Skeletal muscle satellite cell (primary cell): ENCODE results near the gene ADAMTS2.

Experiments
- H3K27me3 ChIP-seq: 2 replicates; pipeline ENCODE4 v1.7.0; 2013; ENCODE audit warnings: low read length; ENCODE audit not compliant: control insufficient read depth, insufficient read depth
- H3K36me3 ChIP-seq: 2 replicates; pipeline ENCODE4 v1.7.0; 2013; ENCODE audit warnings: mild to moderate bottlenecking, control low read depth, low read length; ENCODE audit not compliant: insufficient read depth
- H3K4me1 ChIP-seq: 2 replicates; pipeline ENCODE4 v1.7.0; 2013; ENCODE audit warnings: low read length; ENCODE audit not compliant: control insufficient read depth, insufficient read depth
- H3K4me2 ChIP-seq: 2 replicates; pipeline ENCODE4 v1.7.0; 2013; ENCODE audit warnings: mild to moderate bottlenecking, low read length
- H3K4me3 ChIP-seq: 2 replicates; pipeline ENCODE4 v1.7.0; 2013; ENCODE audit warnings: low read length
- H3K9ac ChIP-seq: 2 replicates; pipeline ENCODE4 v1.7.0; 2013; ENCODE audit warnings: mild to moderate bottlenecking, low read depth, low read length, moderate library complexity
- H3K9me3 ChIP-seq: replicated peaks from 2 replicates; pipeline ENCODE4 v1.7.0; 2013; ENCODE audit warnings: mild to moderate bottlenecking, control low read depth, low read length

Gene ADAMTS2

GRCh38 chr5:179211068-179211467, 134.2 kb downstream of the ADAMTS2 start:
- H3K4me2 ChIP-seq = no peak overlapping the region
- peaks cover 9% of the 10 kb centered on the region for H3K4me1 ChIP-seq
- H3K9me3 ChIP-seq = no peaks in the 10 kb centered on the region
- H3K27me3 ChIP-seq = no peaks in the 10 kb centered on the region
- no peak overlapping the region for H3K4me3 ChIP-seq
- peaks cover 6% of the 10 kb centered on the region for H3K36me3 ChIP-seq
- no peak overlapping the region for H3K9ac ChIP-seq

DNA sequence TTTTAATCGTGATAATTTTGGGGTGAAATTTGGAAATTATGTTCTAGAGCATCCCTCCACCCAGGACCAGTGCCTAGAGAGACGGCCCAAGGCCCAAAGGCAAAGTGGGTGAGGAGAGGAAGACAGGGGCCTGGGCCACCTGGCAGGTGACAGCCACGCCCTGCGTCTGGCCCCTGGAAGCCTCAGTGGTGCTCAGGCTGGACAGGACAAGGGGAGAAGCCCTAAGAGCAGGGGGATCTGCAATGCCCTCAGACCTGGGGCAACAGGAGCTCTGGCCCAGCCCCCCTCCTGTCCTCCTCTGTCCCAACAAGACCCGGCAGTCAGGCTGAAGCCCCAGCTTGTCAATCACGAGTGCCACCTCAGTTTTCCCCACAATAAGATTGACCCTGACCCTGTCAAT, 134.8 kb downstream of the ADAMTS2 start:
- no peak overlapping the region for H3K4me2 ChIP-seq
- no peaks in the 10 kb centered on the region for H3K27me3 ChIP-seq
- no peak overlapping the region for H3K9ac ChIP-seq
- H3K36me3 ChIP-seq = peaks cover 6% of the 10 kb centered on the region
- peaks cover 9% of the 10 kb centered on the region for H3K4me1 ChIP-seq
- H3K4me3 ChIP-seq = no peak overlapping the region
- H3K9me3 ChIP-seq = no peaks in the 10 kb centered on the region

- Histone ChIP-seq H3K27me3 (no peaks in the 10 kb centered on the region), H3K4me3 (no peak overlapping the region), H3K4me1 (peaks cover 9% of the 10 kb centered on the region), H3K36me3 (peaks cover 12% of the 10 kb centered on the region), H3K9me3 (no peaks in the 10 kb centered on the region), H3K9ac (no peak overlapping the region), H3K4me2 (no peak overlapping the region)
Measured at GRCh38 chr5:179209359-179210150, 135.7 kb downstream of the ADAMTS2 start.

GRCh38 chr5:179208706-179209358, 136.4 kb downstream of the ADAMTS2 start:
- Histone ChIP-seq H3K36me3 (peaks cover 14% of the 10 kb centered on the region), H3K9me3 (no peaks in the 10 kb centered on the region), H3K9ac (no peak overlapping the region), H3K4me1 (peaks cover 9% of the 10 kb centered on the region), H3K27me3 (no peaks in the 10 kb centered on the region), H3K4me2 (no peak overlapping the region), H3K4me3 (no peak overlapping the region)

- Histone ChIP-seq H3K36me3 (peaks cover 19% of the 10 kb centered on the region), H3K4me2 (no peak overlapping the region), H3K9me3 (no peaks in the 10 kb centered on the region), H3K9ac (no peak overlapping the region), H3K4me3 (no peak overlapping the region), H3K4me1 (peaks cover 9% of the 10 kb centered on the region), H3K27me3 (no peaks in the 10 kb centered on the region)
Measured at GRCh38 chr5:179207920-179208705, 137.1 kb downstream of the ADAMTS2 start.

DNA sequence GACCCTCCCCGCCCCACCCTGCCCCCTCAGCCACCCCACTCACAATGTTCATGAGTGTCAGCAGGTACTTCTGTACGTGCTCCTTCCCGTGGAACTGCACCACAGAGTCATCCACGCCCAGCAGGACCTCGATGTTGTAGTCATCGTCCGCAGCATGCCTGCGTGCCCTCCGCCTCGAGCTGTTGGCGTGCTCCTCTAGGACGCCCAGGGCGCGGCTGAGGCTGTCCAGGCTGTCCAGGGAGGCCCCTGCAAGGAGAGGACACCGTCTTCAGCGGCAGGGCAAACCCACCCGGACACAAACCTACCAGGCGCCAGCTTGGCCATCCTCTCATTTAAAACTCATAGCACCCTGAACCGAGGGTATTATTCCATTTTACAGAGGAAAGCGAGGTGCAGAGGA, 137.8 kb downstream of the ADAMTS2 start:
- Histone ChIP-seq H3K9me3 (no peaks in the 10 kb centered on the region), H3K4me3 (no peak overlapping the region), H3K36me3 (peaks cover 19% of the 10 kb centered on the region), H3K4me2 (no peak overlapping the region), H3K9ac (no peak overlapping the region), H3K27me3 (no peaks in the 10 kb centered on the region), H3K4me1 (peaks cover 9% of the 10 kb centered on the region)

GRCh38 chr5:179206366-179206765, 138.9 kb downstream of the ADAMTS2 start:
- H3K9me3 ChIP-seq = no peaks in the 10 kb centered on the region
- peaks cover 19% of the 10 kb centered on the region for H3K36me3 ChIP-seq
- no peak overlapping the region for H3K4me2 ChIP-seq
- no peak overlapping the region for H3K4me3 ChIP-seq
- no peak overlapping the region for H3K9ac ChIP-seq
- peaks cover 9% of the 10 kb centered on the region for H3K4me1 ChIP-seq
- no peaks in the 10 kb centered on the region for H3K27me3 ChIP-seq

DNA sequence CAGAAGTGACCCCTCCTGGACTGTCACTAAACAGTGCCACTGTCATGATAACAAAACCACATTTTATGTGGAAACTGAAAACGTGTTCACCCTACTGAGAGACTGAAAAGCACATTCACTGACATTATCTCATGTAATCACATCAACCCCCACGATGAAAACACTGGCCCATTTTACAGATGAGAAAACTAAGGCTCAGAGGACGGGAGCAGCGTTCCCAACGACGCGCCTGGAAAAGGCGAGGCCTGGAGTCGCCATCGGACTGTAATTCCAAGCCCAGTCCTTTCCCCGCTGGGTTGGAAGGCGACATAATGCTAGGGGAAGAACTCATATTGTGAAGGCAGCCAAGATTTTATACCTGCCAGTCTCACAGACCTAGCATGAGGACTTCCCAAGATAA, 140.0 kb downstream of the ADAMTS2 start:
- no peak overlapping the region for H3K4me3 ChIP-seq
- no peaks in the 10 kb centered on the region for H3K9me3 ChIP-seq
- H3K4me2 ChIP-seq = no peak overlapping the region
- H3K27me3 ChIP-seq = no peaks in the 10 kb centered on the region
- H3K4me1 ChIP-seq = peaks cover 9% of the 10 kb centered on the region
- no peak overlapping the region for H3K9ac ChIP-seq
- peaks cover 23% of the 10 kb centered on the region for H3K36me3 ChIP-seq

DNA sequence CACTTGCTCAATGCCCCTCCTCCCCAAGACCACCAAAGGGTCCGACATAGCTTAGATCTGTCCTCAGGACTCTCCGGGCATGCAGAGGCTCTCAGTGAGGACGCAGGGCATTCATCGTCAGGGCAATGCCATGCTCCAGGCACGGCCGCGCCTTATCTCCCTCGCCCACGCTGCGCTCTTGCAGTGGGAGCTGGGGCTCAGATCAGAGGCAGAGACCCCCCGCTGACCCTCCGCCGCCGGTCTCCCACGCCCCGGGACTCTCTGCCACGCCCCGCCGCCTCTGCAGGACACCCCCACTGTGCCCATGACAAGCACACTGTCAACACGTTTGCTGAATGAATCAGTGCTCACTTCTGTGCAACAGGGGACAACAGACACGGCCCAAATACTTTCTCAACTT, 140.7 kb downstream of the ADAMTS2 start:
- Histone ChIP-seq H3K4me3 (no peak overlapping the region), H3K4me1 (peaks cover 5% of the 10 kb centered on the region), H3K36me3 (peaks cover 23% of the 10 kb centered on the region), H3K4me2 (no peak overlapping the region), H3K9me3 (no peaks in the 10 kb centered on the region), H3K9ac (no peak overlapping the region), H3K27me3 (no peaks in the 10 kb centered on the region)

DNA sequence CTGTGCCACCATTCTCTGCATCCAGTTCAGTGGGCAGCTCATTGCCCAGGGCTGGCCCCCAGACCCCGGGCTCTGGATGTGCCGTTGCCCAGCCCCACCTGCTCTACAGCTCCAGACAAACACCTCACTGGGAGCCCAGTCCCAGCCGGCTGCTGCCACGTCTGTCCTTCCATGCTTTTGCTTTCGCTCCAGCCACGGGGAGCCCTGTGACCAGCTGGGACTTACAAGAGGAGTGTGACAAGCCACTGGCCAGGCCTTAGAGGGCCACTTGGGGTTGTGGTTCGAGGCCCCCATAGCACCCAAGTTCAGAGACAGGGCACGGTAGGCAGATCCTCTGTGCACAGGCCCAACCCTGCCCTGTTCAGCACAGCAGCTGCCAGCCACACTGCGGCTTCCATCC, 142.0 kb downstream of the ADAMTS2 start:
- Histone ChIP-seq H3K9ac (no peak overlapping the region), H3K9me3 (no peaks in the 10 kb centered on the region), H3K4me1 (no peaks in the 10 kb centered on the region), H3K4me2 (no peak overlapping the region), H3K4me3 (no peak overlapping the region), H3K36me3 (peaks cover 23% of the 10 kb centered on the region), H3K27me3 (no peaks in the 10 kb centered on the region)

- H3K36me3 ChIP-seq = peaks cover 26% of the 10 kb centered on the region
- H3K4me1 ChIP-seq = no peaks in the 10 kb centered on the region
- H3K4me3 ChIP-seq = no peak overlapping the region
- no peak overlapping the region for H3K9ac ChIP-seq
- no peaks in the 10 kb centered on the region for H3K27me3 ChIP-seq
- H3K4me2 ChIP-seq = no peak overlapping the region
- H3K9me3 ChIP-seq = no peaks in the 10 kb centered on the region
Measured at GRCh38 chr5:179201986-179202385, 143.3 kb downstream of the ADAMTS2 start.
